ENCODE results near the gene SCIN. TPM values are rescaled to one million over a fixed set of nuclear protein-coding genes. Genes with fewer than 3 reads are reported as not detected.
A peak's percentile ranks its signal among the peaks of the same experiment; 100 is the strongest.

SCIN gene
- total RNA-seq, 1 donor from 2014 or later: 14.7 TPM

DNA sequence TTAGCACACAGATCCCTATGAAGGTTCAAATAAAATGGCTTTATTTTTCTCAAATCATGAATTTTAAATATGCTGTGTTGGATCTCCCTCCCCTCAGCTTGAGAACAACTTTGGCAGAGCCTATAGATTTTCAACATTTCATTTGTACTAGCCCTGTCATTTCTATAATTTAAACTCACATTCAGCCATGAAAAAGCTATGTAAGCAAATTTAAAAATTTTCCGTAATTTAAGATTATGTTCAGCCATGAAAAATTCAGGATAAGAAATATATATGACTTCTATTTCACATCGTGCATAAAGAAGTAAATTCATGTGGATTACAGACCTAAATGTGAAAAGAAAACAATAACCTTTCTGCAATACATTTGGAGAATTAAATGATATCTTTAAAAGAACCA is 36.5 kb upstream of the SCIN start:
- TF ChIP-seq, protein P1, sequence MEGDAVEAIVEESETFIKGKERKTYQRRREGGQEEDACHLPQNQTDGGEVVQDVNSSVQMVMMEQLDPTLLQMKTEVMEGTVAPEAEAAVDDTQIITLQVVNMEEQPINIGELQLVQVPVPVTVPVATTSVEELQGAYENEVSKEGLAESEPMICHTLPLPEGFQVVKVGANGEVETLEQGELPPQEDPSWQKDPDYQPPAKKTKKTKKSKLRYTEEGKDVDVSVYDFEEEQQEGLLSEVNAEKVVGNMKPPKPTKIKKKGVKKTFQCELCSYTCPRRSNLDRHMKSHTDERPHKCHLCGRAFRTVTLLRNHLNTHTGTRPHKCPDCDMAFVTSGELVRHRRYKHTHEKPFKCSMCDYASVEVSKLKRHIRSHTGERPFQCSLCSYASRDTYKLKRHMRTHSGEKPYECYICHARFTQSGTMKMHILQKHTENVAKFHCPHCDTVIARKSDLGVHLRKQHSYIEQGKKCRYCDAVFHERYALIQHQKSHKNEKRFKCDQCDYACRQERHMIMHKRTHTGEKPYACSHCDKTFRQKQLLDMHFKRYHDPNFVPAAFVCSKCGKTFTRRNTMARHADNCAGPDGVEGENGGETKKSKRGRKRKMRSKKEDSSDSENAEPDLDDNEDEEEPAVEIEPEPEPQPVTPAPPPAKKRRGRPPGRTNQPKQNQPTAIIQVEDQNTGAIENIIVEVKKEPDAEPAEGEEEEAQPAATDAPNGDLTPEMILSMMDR (IDR thresholded peaks at IDR 0.05; ENCODE audit: insufficient read depth, low read length, poor library complexity, severe bottlenecking): no peak
- Histone ChIP-seq H3K27me3 (ENCODE audit: control insufficient read depth, insufficient read depth, low read length) (no peaks in the 10 kb centered on the region), H3K36me3 (ENCODE audit: control insufficient read depth, insufficient read depth, low read length) (no peaks in the 10 kb centered on the region), H3K4me3 (ENCODE audit: low read depth, low read length) (no peak overlapping the region)
- no peak for DNase-seq (ENCODE audit: low read depth)

DNA sequence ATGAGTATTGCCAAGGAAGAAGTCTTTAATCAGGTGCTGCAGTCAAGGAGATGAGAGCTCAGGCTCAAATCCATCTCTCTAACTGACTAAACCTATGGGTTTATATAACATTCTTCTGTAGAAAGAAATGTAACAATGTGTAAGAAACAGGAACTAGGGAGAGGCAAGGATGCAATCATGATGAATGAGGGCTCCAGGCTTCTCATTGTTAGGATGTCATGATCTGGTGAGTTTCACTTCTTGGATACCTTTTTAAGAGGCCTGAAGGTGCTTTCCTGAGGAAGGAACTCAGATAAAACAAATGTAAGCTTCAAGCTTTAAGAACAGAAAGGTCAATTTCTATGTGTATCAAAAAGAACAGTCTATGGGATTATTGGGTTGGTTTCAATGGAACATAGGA is 30.8 kb upstream of the SCIN start:
- Histone ChIP-seq H3K4me3 (ENCODE audit: low read depth, low read length) (no peak overlapping the region), H3K36me3 (ENCODE audit: control insufficient read depth, insufficient read depth, low read length) (no peaks in the 10 kb centered on the region), H3K27me3 (ENCODE audit: control insufficient read depth, insufficient read depth, low read length) (no peaks in the 10 kb centered on the region)
- TF ChIP-seq, protein P1 (IDR thresholded peaks at IDR 0.05; ENCODE audit: insufficient read depth, low read length, poor library complexity, severe bottlenecking): no peak
- DNase-seq (ENCODE audit: low read depth): no peak

DNA sequence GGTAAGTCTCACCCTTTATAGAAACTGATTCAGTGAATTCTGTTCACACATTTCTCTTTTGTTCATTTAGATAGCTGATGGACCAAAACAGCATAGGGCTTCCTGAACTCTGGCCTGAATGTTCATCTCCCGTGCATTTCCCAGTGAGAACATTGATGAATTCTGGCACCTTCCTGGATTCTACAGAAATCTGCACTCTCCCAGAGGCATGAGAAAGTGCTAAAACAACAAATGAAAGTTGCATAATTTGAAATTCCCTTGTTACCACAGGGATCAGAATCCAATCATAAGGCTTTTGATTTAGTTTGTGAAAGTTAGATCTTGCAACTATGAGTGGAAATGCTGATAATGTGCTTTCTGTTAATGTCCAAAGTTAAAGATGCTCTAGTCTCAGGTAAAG is 29.7 kb upstream of the SCIN start:
- DNase-seq (ENCODE audit: low read depth): no peak
- TF ChIP-seq, protein P1 (IDR thresholded peaks at IDR 0.05; ENCODE audit: insufficient read depth, low read length, poor library complexity, severe bottlenecking): no peak
- Histone ChIP-seq H3K36me3 (ENCODE audit: control insufficient read depth, insufficient read depth, low read length) (no peaks in the 10 kb centered on the region), H3K4me3 (ENCODE audit: low read depth, low read length) (no peak overlapping the region), H3K27me3 (ENCODE audit: control insufficient read depth, insufficient read depth, low read length) (no peaks in the 10 kb centered on the region)

DNA sequence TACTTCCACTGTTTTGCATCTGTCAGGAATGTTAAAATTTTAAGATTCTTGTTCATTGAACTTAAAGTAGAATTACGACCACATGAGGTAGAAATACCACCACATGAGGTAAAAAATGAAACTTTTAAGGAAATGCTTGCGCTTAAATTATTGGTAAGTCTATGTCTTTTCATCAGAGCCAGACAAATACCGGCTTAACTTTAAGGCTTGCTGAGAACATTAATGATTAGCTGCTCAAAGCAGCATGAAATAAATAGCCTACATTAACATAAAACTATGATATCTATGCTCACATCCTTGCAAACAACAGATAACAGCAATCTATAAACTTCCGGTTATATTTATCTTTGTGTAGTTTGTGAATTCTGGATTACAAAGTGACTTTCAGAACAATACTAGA is 26.9 kb upstream of the SCIN start:
- TF ChIP-seq, protein P1 (IDR thresholded peaks at IDR 0.05; ENCODE audit: insufficient read depth, low read length, poor library complexity, severe bottlenecking): no peak
- no peaks in the 10 kb centered on the region for H3K36me3 ChIP-seq (ENCODE audit: control insufficient read depth, insufficient read depth, low read length)
- no peak for DNase-seq (ENCODE audit: low read depth)
- no peaks in the 10 kb centered on the region for H3K27me3 ChIP-seq (ENCODE audit: control insufficient read depth, insufficient read depth, low read length)
- H3K4me3 ChIP-seq (ENCODE audit: low read depth, low read length): no peak overlapping the region

DNA sequence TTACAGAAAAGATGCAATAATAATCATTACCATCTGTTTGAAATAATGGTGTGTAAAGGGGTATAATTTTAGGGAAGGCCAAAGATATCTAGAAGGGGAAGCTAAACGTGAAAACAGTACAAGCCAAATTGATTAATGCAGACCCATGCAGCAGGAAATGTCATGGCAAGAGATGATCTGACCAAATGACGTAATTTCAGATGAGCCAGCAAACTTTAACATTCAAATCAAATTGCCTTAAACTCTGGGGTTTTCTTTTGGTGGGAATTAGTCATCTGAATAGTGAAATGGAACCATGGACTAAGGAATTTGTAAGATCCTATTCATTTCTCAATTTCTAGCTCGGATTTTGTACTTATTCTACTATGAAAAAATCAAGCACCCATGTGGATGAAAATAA is 21.4 kb upstream of the SCIN start:
- no peaks in the 10 kb centered on the region for H3K27me3 ChIP-seq (ENCODE audit: control insufficient read depth, insufficient read depth, low read length)
- TF ChIP-seq, protein P1 (IDR thresholded peaks at IDR 0.05; ENCODE audit: insufficient read depth, low read length, poor library complexity, severe bottlenecking): no peak
- no peak for DNase-seq (ENCODE audit: low read depth)
- no peak overlapping the region for H3K4me3 ChIP-seq (ENCODE audit: low read depth, low read length)
- H3K36me3 ChIP-seq (ENCODE audit: control insufficient read depth, insufficient read depth, low read length): no peaks in the 10 kb centered on the region

DNA sequence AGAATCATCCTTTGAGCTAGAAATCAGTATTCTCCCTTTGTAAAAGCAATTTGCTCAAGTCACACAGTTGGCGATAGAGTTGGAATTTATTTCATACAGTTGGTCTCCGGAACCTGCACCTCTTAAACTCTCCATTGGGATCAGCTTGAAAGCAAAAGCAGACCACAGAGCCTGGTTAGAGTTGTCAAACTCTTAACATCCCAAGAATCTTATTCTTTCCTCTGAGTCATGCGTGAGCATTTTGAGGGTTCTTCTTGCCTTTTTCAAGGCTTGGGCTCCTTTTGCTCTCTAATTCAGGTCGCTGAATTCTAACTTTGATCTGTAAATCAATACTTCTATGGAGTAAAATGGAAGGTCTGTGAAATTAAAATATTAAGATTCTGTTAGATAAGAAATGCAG is 19.6 kb upstream of the SCIN start:
- Histone ChIP-seq H3K27me3 (ENCODE audit: control insufficient read depth, insufficient read depth, low read length) (no peaks in the 10 kb centered on the region), H3K36me3 (ENCODE audit: control insufficient read depth, insufficient read depth, low read length) (no peaks in the 10 kb centered on the region), H3K4me3 (ENCODE audit: low read depth, low read length) (no peak overlapping the region)
- peak; percentile 28 for DNase-seq (ENCODE audit: low read depth)
- TF ChIP-seq, protein P1 (IDR thresholded peaks at IDR 0.05; ENCODE audit: insufficient read depth, low read length, poor library complexity, severe bottlenecking): no peak

Measured in kidney epithelial cell (primary cell).